IMR-90 (cell line): ENCODE data around the gene LRRTM4. TPM values are rescaled to one million over a fixed set of nuclear protein-coding genes. Genes with fewer than 3 reads are reported as not detected.

Experiments
- ATAC-seq: fragments of 200-7000 bp; cut with Tn5 transposase; 2 replicates; pipeline ENCODE4 v1.9.1; 2020; ENCODE audit warnings: low read depth, mild to moderate bottlenecking, moderate library complexity
- BruUV-seq: library from RNA; stranded (reverse); fragments of 400-500 nt; replicated peaks from 2 replicates; lab custom pipeline; 2021; lab: Mats Ljungman, UMichigan
- CTCF ChIA-PET: fragments of 300-600 bp; formaldehyde crosslinking; extraction: SDS; loops from one replicate; lab custom pipeline; 2021; ENCODE audit warnings: antibody characterized with exemption; lab: Yijun Ruan, JAX
- POLR2A ChIA-PET: fragments of 300-600 bp; sonication (Branson Sonifier 250); formaldehyde crosslinking; loops from one replicate; lab custom pipeline; 2022; ENCODE audit warnings: antibody characterized with exemption; ENCODE audit not compliant: unreplicated experiment; lab: Charles Lee
- DNase-seq: peaks from one replicate; pipeline ENCODE4 v3.0.0; 2013
- H2AFZ ChIP-seq: replicated peaks from 2 replicates; pipeline ENCODE3; 2013; ENCODE audit warnings: low read length, mild to moderate bottlenecking; ENCODE audit not compliant: poor library complexity
- H2AK5ac ChIP-seq: 2 replicates; pipeline ENCODE4 v1.6.1; 2013; ENCODE audit warnings: low read depth, low read length, inconsistent platforms
- H2AK9ac ChIP-seq: replicated peaks from 2 replicates; pipeline ENCODE3; 2013; ENCODE audit warnings: mild to moderate bottlenecking, low read depth, low read length, moderate library complexity; ENCODE audit not compliant: poor library complexity
- H2BK120ac ChIP-seq: 2 replicates; pipeline ENCODE4 v1.6.1; 2013; ENCODE audit warnings: low read depth, low read length, inconsistent platforms
- H2BK15ac ChIP-seq: 3 replicates; pipeline ENCODE4 v1.6.1; 2013; ENCODE audit warnings: low read depth, low read length, inconsistent platforms
- H2BK20ac ChIP-seq: 2 replicates; pipeline ENCODE4 v1.6.1; 2013; ENCODE audit warnings: low read depth, mild to moderate bottlenecking, inconsistent platforms, low read length, moderate library complexity
- H2BK5ac ChIP-seq: 2 replicates; pipeline ENCODE4 v1.6.1; 2013; ENCODE audit warnings: mild to moderate bottlenecking, low read depth, low read length, inconsistent platforms; ENCODE audit not compliant: poor library complexity, severe bottlenecking
- H3K14ac ChIP-seq: replicated peaks from 2 replicates; pipeline ENCODE4 v1.6.1; 2013; ENCODE audit warnings: low read depth, low read length, inconsistent platforms
- H3K18ac ChIP-seq: 2 replicates; pipeline ENCODE4 v1.6.1; 2013; ENCODE audit warnings: low read depth, low read length, control low read depth
- H3K23ac ChIP-seq: 2 replicates; pipeline ENCODE4 v1.6.1; 2013; ENCODE audit warnings: low read depth, low read length, inconsistent platforms
- H3K27ac ChIP-seq: 2 replicates; pipeline ENCODE4 v1.5.1; 2013; ENCODE audit warnings: mild to moderate bottlenecking, control low read depth, low read length; ENCODE audit not compliant: insufficient read depth
- H3K27me3 ChIP-seq: 2 replicates; pipeline ENCODE4 v1.6.1; 2013; ENCODE audit warnings: low read length; ENCODE audit not compliant: control insufficient read depth, insufficient read depth
- H3K36me3 ChIP-seq: 2 replicates; pipeline ENCODE4 v1.6.1; 2013; ENCODE audit warnings: low read length, mixed read lengths; ENCODE audit not compliant: control insufficient read depth, insufficient read depth
- H3K4ac ChIP-seq: 2 replicates; pipeline ENCODE4 v1.6.1; 2013; ENCODE audit warnings: low read depth, low read length, inconsistent platforms
- H3K4me1 ChIP-seq: 2 replicates; pipeline ENCODE4 v1.6.1; 2013; ENCODE audit warnings: low read length, mixed read lengths; ENCODE audit not compliant: control insufficient read depth, insufficient read depth
- H3K4me2 ChIP-seq: 2 replicates; pipeline ENCODE4 v1.6.1; 2013; ENCODE audit warnings: low read depth, mild to moderate bottlenecking, control low read depth, low read length, moderate library complexity
- H3K4me3 ChIP-seq: 2 replicates; pipeline ENCODE4 v1.5.1; 2013; ENCODE audit warnings: low read depth, mild to moderate bottlenecking, control low read depth, low read length, moderate library complexity; ENCODE audit not compliant: insufficient read depth
- H3K56ac ChIP-seq: 2 replicates; pipeline ENCODE4 v1.6.1; 2013; ENCODE audit warnings: low read length, inconsistent platforms; ENCODE audit not compliant: insufficient read depth; ENCODE audit errors: extremely low read depth
- H3K79me1 ChIP-seq, 2 experiments: 2 replicates each; pipeline ENCODE4 v1.6.1; 2013; ENCODE audit warnings: low read length in 2 of 2, inconsistent platforms in 1 of 2, low read depth in 1 of 2
- H3K9ac ChIP-seq: 2 replicates; pipeline ENCODE4 v1.6.1; 2013; ENCODE audit warnings: low read depth, low read length, control low read depth
- H3K9me1 ChIP-seq: 2 replicates; pipeline ENCODE4 v1.6.1; 2013; ENCODE audit warnings: low read length, inconsistent platforms; ENCODE audit not compliant: insufficient read depth
- H3K9me3 ChIP-seq: 2 replicates; pipeline ENCODE4 v1.6.1; 2013; ENCODE audit warnings: low read length; ENCODE audit not compliant: control insufficient read depth, insufficient read depth
- H4K20me1 ChIP-seq: 2 replicates; pipeline ENCODE4 v1.6.1; 2013; ENCODE audit warnings: low read length, inconsistent platforms; ENCODE audit not compliant: insufficient read depth
- H4K5ac ChIP-seq: 2 replicates; pipeline ENCODE4 v1.6.1; 2013; ENCODE audit warnings: mild to moderate bottlenecking, low read depth, low read length, control low read depth
- H4K8ac ChIP-seq, 2 experiments: 2 replicates each; pipeline ENCODE4 v1.6.1; 2013; ENCODE audit warnings: low read depth in 2 of 2, low read length in 2 of 2, control low read depth in 1 of 2, inconsistent platforms in 1 of 2
- H4K91ac ChIP-seq: 2 replicates; pipeline ENCODE4 v1.6.1; 2013; ENCODE audit warnings: low read depth, low read length, inconsistent platforms; ENCODE audit not compliant: insufficient read depth
- CHD1 ChIP-seq: IDR thresholded peaks from 2 replicates; pipeline ENCODE4 v1.6.1; 2012; ENCODE audit warnings: low read depth, low read length, improper control_type of control experiment
- ELK1 ChIP-seq: fragments of 150-350 bp; IDR thresholded peaks from 2 replicates; pipeline ENCODE4 v1.6.1; 2016; ENCODE audit warnings: low read depth, mild to moderate bottlenecking, low read length, moderate library complexity, borderline replicate concordance
- MXI1 ChIP-seq: IDR thresholded peaks from 2 replicates; pipeline ENCODE4 v1.6.1; 2012; ENCODE audit warnings: low read depth, mild to moderate bottlenecking, low read length, moderate library complexity, borderline replicate concordance
- RFX5 ChIP-seq: IDR thresholded peaks from 2 replicates; pipeline ENCODE4 v1.8.0; 2012; ENCODE audit warnings: low read depth, mild to moderate bottlenecking, low read length, moderate library complexity
- WGBS, 2 experiments: methylation state at CpG; one replicate each; pipeline versions ENCODE4 v1.1.5 to v1.1.7; 2013; ENCODE audit warnings: missing lambda C conversion rate in 2 of 2; ENCODE audit not compliant: insufficient read length in 1 of 2; ENCODE audit errors: extremely low coverage in 2 of 2; 5-methylcytosine and 5-hydroxymethylcytosine counted together
- dilution Hi-C: fragments of 300-500 bp; cut with HindIII; formaldehyde crosslinking; loops from one replicate; pipeline ENCODE4 v1.14.3; 2018; ENCODE audit warnings: low sequenced_read_pairs; ENCODE audit not compliant: unreplicated experiment
- in situ Hi-C: fragments of 300-500 bp; cut with MboI; formaldehyde crosslinking; loops from 3 replicates; pipeline ENCODE4 v1.14.3; 2019; ENCODE audit warnings: low sequenced_read_pairs, inconsistent platforms, mixed read lengths
- intact Hi-C: fragments of 100-400 bp; cut with micrococcal nuclease; formaldehyde crosslinking; loops from 2 replicates; pipeline ENCODE4 v1.10.0; 2022
- polyA plus RNA-seq, 3 experiments: library from polyadenylated mRNA; depleted of rRNA; stranded (reverse); fragments of >200 nt; gene quantifications; 2 replicates each; pipeline ENCODE4 v1.2.3, GENCODE V29; 2012; ENCODE audit warnings: low replicate concordance in 1 of 3
- total RNA-seq: library from RNA; depleted of rRNA; stranded (reverse); fragments of >200 nt; gene quantifications from 2 replicates; pipeline ENCODE4 v1.2.3, GENCODE V29; 2012

The LRRTM4 gene
- total and polyA plus RNA-seq, 2 of the 4 experiments (the other 2 are of a cell fraction): not detected

DNA sequence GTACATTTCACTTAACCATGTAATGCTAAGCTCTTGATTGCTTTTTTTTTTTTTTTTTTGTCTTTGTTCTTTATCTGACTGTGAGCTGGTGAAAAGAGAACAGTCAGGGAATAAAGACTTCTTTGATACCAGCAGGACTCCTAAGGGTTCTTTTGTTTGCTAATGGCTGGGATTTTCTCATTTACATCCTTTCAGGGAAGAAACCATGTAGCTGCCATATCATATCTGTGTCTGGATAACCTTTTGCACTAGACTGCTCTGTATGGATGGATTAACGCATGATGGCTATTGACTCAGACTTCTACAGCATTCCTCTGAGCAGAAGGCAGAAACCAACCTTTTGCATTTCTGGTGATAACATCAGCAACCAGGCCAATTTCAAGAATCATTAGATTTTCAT, 504.0 kb downstream of the LRRTM4 start:
- no peak for DNase-seq
- Histone ChIP-seq H3K79me1 (no peaks in the 10 kb centered on the region), H3K36me3 (no peaks in the 10 kb centered on the region), H3K14ac (no peak overlapping the region), H3K56ac (no peak overlapping the region), H3K9me1 (no peaks in the 10 kb centered on the region), H3K27ac (no peak overlapping the region), H3K9ac (no peak overlapping the region), H3K9me3 (no peaks in the 10 kb centered on the region), H2AK9ac (no peak overlapping the region), H2AFZ (no peak overlapping the region), H2BK5ac (no peak overlapping the region), H4K8ac (no peak overlapping the region), H2BK20ac (no peak overlapping the region), H3K4me2 (no peak overlapping the region), H3K4me1 (no peaks in the 10 kb centered on the region), H3K23ac (no peak overlapping the region), H4K5ac (no peak overlapping the region), H2BK120ac (no peak overlapping the region), H3K27me3 (no peaks in the 10 kb centered on the region), H3K4me3 (no peak overlapping the region), H3K4ac (no peak overlapping the region), H4K91ac (no peak overlapping the region), H4K20me1 (no peaks in the 10 kb centered on the region), H2AK5ac (no peak overlapping the region), H3K18ac (no peak overlapping the region), H2BK15ac (no peak overlapping the region)
- POLR2A ChIA-PET: no interaction called here
- dilution Hi-C loops (no loop called here), in situ Hi-C loops (no loop called here), intact Hi-C loops (no loop called here)
- no peak for ATAC-seq
- no TSS peak for BruUV-seq
- CTCF ChIA-PET: no interaction called here
- TF ChIP-seq RFX5 (no peak), CHD1 (no peak), ELK1 (no peak), MXI1 (no peak)
- no CpG with 5 or more reads among the region's 1 CpG for WGBS, 2 experiments
